ENCODE results near the gene BRD1. TPM values are rescaled to one million over a fixed set of nuclear protein-coding genes. Genes with fewer than 3 reads are reported as not detected.

Gene BRD1
- total and polyA plus RNA-seq, 9 of the 15 experiments (the other 6 are each of a cell fraction or from before 2014, with no cell fraction given), result 0.42 to 17.6 (median 5.5) TPM

DNA sequence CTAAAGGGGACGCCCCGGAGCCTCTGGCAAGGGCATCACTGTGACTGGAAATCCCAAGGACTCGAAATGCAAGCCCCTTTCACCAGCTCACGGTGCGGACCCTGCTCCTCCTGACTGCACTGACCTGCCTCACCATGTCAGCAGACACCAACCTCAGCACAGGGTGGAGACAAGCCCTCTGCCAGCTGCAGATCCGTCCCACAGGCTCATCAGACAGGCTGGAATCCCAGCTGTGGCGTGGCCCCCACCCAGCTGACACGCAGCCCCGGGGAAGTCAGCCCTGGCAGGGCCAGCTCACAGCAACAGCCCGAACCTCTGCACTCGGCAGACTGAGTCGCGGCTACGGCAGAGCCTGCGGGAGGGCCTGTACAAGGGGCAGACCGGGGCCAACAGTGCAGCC lies 36.8 kb downstream of the BRD1 start:
- Histone ChIP-seq H3K27me3 (ENCODE audit: control insufficient read depth in 2 of 2, insufficient read depth in 2 of 2, low read length in 2 of 2) (no peaks in the 10 kb centered on the region), H3K9ac (ENCODE audit: insufficient read depth in 1 of 2, low read depth in 2 of 2, low read length in 2 of 2) (no peak overlapping the region)

DNA sequence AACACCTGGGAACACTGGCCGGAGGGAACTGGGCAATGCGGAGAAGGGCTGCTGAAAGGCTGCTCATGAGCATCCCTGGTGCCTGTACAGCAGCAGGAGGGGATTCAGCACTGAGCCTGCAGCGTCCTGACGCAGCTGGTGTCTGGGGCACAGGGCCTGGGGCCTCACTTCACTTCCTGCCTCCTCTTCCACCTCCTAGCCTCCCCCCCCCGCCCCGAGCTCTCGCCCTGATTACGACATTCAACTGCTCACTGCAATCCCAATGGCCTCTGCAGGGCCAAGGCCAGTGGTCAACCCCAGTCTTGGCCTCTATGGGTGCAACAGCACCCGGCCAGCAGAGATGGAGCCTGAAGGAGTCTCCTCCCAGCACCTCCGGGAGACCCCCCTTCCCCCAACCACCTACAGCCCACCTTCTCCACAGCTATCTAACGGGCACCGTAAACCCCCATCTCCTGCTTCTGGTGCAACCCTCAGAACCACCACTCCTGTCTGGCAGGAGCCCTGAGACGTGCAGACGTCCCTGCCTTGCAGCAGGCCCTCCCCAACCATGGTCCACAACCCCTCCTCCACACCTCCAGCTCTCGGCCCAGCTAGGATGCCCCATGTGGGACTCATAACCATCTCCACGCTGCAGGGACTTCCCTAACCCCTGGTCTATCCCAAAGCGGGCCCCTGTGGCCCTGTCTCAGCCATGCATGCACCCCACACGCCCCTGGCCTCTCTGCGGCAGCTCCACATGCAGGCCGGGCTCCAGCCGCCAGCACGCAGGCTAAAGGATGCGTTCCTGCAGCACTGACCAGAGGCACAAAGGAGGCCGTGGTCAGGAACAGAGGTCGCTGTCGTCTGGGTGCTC lies 38.2 kb downstream of the BRD1 start:
- in situ Hi-C loops (cut with MboI) (no loop called here), intact Hi-C loops (cut with micrococcal nuclease) (no loop called here)
- no peak for ATAC-seq
- Histone ChIP-seq H3K9ac (ENCODE audit: insufficient read depth in 1 of 2, low read depth in 2 of 2, low read length in 2 of 2) (no peak overlapping the region; a peak in 1 of 4 replicates), H3K27ac (ENCODE audit: extremely low read depth, low read depth, low read length) (no peak overlapping the region), H4K20me1 (replicated peaks; ENCODE audit: control insufficient read depth, insufficient read depth, low read length) (peaks cover 27% of the 10 kb centered on the region), H3K9me3 (replicated peaks; ENCODE audit: control insufficient read depth, insufficient read depth, low read depth, low read length) (no peaks in the 10 kb centered on the region), H3K36me3 (ENCODE audit: control insufficient read depth, insufficient read depth, low read length) (peaks cover 87% of the 10 kb centered on the region; the same call in 2 of the 3 replicates), H3K79me2 (ENCODE audit: control insufficient read depth, insufficient read depth, low read length) (peaks cover 14% of the 10 kb centered on the region), H3K9me1 (ENCODE audit: control insufficient read depth, insufficient read depth, low read length) (no peaks in the 10 kb centered on the region), H3K27me3 (ENCODE audit: control insufficient read depth in 2 of 2, insufficient read depth in 2 of 2, low read length in 2 of 2) (no peaks in the 10 kb centered on the region), H3K4me2 (ENCODE audit: insufficient read depth, low read length) (no peak overlapping the region), H3K4me3 (no peak overlapping the region), H3K4me1 (replicated peaks in 1 of 2; ENCODE audit: control insufficient read depth in 2 of 2, insufficient read depth in 2 of 2, low read length in 2 of 2) (peaks cover 5 to 39% of the 10 kb centered on the region in 2 experiments; a peak in 4 of 5 replicates), H2AFZ (ENCODE audit: low read depth, low read length) (no peak overlapping the region)
- WGBS (ENCODE audit: insufficient coverage, low coverage, missing lambda C conversion rate), result 85% methylated on average over 12 of the region's 26 CpGs
- TF ChIP-seq, protein P1, sequence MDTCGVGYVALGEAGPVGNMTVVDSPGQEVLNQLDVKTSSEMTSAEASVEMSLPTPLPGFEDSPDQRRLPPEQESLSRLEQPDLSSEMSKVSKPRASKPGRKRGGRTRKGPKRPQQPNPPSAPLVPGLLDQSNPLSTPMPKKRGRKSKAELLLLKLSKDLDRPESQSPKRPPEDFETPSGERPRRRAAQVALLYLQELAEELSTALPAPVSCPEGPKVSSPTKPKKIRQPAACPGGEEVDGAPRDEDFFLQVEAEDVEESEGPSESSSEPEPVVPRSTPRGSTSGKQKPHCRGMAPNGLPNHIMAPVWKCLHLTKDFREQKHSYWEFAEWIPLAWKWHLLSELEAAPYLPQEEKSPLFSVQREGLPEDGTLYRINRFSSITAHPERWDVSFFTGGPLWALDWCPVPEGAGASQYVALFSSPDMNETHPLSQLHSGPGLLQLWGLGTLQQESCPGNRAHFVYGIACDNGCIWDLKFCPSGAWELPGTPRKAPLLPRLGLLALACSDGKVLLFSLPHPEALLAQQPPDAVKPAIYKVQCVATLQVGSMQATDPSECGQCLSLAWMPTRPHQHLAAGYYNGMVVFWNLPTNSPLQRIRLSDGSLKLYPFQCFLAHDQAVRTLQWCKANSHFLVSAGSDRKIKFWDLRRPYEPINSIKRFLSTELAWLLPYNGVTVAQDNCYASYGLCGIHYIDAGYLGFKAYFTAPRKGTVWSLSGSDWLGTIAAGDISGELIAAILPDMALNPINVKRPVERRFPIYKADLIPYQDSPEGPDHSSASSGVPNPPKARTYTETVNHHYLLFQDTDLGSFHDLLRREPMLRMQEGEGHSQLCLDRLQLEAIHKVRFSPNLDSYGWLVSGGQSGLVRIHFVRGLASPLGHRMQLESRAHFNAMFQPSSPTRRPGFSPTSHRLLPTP (IDR thresholded peaks at IDR 0.05; ENCODE audit: borderline replicate concordance, extremely low read depth, insufficient read length), result no peak
- 0 out of 2 replicates have a peak, but pooled peaks have one; percentile 18 for TF ChIP-seq POLR2G (IDR thresholded peaks at IDR 0.05; ENCODE audit: low read depth, low read length)
- ChIA-PET POLR2A (no interaction called here), CTCF (ENCODE audit: low intra/inter-chr PET ratio) (no interaction called here)
- BruUV-seq (replicated peaks), result no TSS peak
- FAIRE-seq, result no peak
- no peak for DNase-seq (ENCODE audit: extremely low read depth in 1 of 4, low spot score in 3 of 4)

More for the DNA sequence above, 36.8 kb downstream of the BRD1 start:
- ChIA-PET CTCF (ENCODE audit: low intra/inter-chr PET ratio) (no interaction called here), POLR2A (interaction anchor here (1.2 kb wide), 1 partner anchor 10 kb away, joined by 3 read pairs; no protein-coding TSS in a partner anchor)
- peaks cover 23% of the 10 kb centered on the region for H4K20me1 ChIP-seq (replicated peaks; ENCODE audit: control insufficient read depth, insufficient read depth, low read length)
- no peak overlapping the region for H3K4me3 ChIP-seq
- no peak overlapping the region for H2AFZ ChIP-seq (ENCODE audit: low read depth, low read length)
- H3K9me3 ChIP-seq (replicated peaks; ENCODE audit: control insufficient read depth, insufficient read depth, low read depth, low read length), result no peaks in the 10 kb centered on the region
- H3K4me2 ChIP-seq (ENCODE audit: insufficient read depth, low read length), result no peak overlapping the region
- intact Hi-C loops (cut with micrococcal nuclease) (no loop called here), in situ Hi-C loops (cut with MboI) (no loop called here)
- ATAC-seq, result no peak
- peaks cover 2% of the 10 kb centered on the region for H3K79me2 ChIP-seq (ENCODE audit: control insufficient read depth, insufficient read depth, low read length)
- H3K27ac ChIP-seq (ENCODE audit: extremely low read depth, low read depth, low read length), result no peak overlapping the region
- peaks cover 88% of the 10 kb centered on the region; the same call in 2 of the 3 replicates for H3K36me3 ChIP-seq (ENCODE audit: control insufficient read depth, insufficient read depth, low read length)
- no peak for DNase-seq (ENCODE audit: extremely low read depth in 1 of 4, low spot score in 3 of 4)
- peaks cover 5 to 30% of the 10 kb centered on the region in 2 experiments; a peak in 4 of 5 replicates for H3K4me1 ChIP-seq (replicated peaks in 1 of 2; ENCODE audit: control insufficient read depth in 2 of 2, insufficient read depth in 2 of 2, low read length in 2 of 2)
- no peaks in the 10 kb centered on the region for H3K9me1 ChIP-seq (ENCODE audit: control insufficient read depth, insufficient read depth, low read length)
- WGBS (ENCODE audit: insufficient coverage, low coverage, missing lambda C conversion rate), result 93% methylated on average over 6 of the region's 16 CpGs
- BruUV-seq (replicated peaks), result no TSS peak
- TF ChIP-seq TAF9B (IDR thresholded peaks at IDR 0.05; ENCODE audit: partially characterized antibody) (no peak), POLR2G (IDR thresholded peaks at IDR 0.05; ENCODE audit: low read depth, low read length) (0 out of 2 replicates have a peak, but pooled peaks have one; percentile 20)
- no peak for FAIRE-seq

All from K562 (cell line).